Upper lobe of right lung (tissue), 1 donor: Measurements from ENCODE around the gene NOD1. TPM values are rescaled to one million over a fixed set of nuclear protein-coding genes. Genes with fewer than 3 reads are reported as not detected.
"Not testable (repeated sequence)": the region's sequence is repeated elsewhere in the genome, so short reads cannot be mapped to it uniquely, and the experiment has no call there.

ENCODE experiments used
- ATAC-seq: fragments of 200-7000 bp; cut with Tn5 transposase; one replicate; pipeline ENCODE4 v1.9.1; 2020; ENCODE audit warnings: mild to moderate bottlenecking, moderate library complexity
- DNase-seq: peaks from one replicate; pipeline ENCODE4 v3.0.0-alpha.2; 2020
- H3K27ac ChIP-seq: fragments of 200-600 bp; one replicate; pipeline ENCODE4 v1.8.0; 2022
- H3K27me3 ChIP-seq: fragments of 200-600 bp; one replicate; pipeline ENCODE4 v1.8.0; 2022; ENCODE audit warnings: mild to moderate bottlenecking
- H3K36me3 ChIP-seq: fragments of 200-600 bp; one replicate; pipeline ENCODE4 v1.8.0; 2022
- H3K4me1 ChIP-seq: fragments of 200-600 bp; one replicate; pipeline ENCODE4 v1.8.0; 2022
- H3K4me3 ChIP-seq: fragments of 200-600 bp; one replicate; pipeline ENCODE4 v1.8.0; 2022; ENCODE audit warnings: mild to moderate bottlenecking
- H3K9me3 ChIP-seq: fragments of 200-600 bp; one replicate; pipeline ENCODE4 v1.8.0; 2022
- CTCF ChIP-seq: fragments of 200-600 bp; IDR thresholded peaks from one replicate; pipeline ENCODE4 v1.8.0; 2022; ENCODE audit warnings: antibody characterized with exemption
- intact Hi-C: fragments of 100-400 bp; cut with DNase I; formaldehyde crosslinking; loops from one replicate; pipeline ENCODE4 v1.11.0; 2022
- long read RNA-seq: library from polyadenylated mRNA; unstranded; transcript quantifications from one replicate; pipeline ENCODE4 v2.0.0, GENCODE V29; 2021
- total RNA-seq: library from RNA; stranded (reverse); fragmentation: NEBNext Ultra II Directional; extraction: Animal tissue kit (Norgen Biotek cat#: 25700); gene quantifications from one replicate; pipeline ENCODE4 v1.2.1, GENCODE V29; 2021
- donor health status: DM: no; HTN: yes; CAD: no; lungs with severe emphysema.

NOD1 gene, protein sequence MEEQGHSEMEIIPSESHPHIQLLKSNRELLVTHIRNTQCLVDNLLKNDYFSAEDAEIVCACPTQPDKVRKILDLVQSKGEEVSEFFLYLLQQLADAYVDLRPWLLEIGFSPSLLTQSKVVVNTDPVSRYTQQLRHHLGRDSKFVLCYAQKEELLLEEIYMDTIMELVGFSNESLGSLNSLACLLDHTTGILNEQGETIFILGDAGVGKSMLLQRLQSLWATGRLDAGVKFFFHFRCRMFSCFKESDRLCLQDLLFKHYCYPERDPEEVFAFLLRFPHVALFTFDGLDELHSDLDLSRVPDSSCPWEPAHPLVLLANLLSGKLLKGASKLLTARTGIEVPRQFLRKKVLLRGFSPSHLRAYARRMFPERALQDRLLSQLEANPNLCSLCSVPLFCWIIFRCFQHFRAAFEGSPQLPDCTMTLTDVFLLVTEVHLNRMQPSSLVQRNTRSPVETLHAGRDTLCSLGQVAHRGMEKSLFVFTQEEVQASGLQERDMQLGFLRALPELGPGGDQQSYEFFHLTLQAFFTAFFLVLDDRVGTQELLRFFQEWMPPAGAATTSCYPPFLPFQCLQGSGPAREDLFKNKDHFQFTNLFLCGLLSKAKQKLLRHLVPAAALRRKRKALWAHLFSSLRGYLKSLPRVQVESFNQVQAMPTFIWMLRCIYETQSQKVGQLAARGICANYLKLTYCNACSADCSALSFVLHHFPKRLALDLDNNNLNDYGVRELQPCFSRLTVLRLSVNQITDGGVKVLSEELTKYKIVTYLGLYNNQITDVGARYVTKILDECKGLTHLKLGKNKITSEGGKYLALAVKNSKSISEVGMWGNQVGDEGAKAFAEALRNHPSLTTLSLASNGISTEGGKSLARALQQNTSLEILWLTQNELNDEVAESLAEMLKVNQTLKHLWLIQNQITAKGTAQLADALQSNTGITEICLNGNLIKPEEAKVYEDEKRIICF
- 43.5 TPM for total RNA-seq
- long read RNA-seq, full-length matches to known transcripts = 17 of 92 reads
- long read RNA-seq, partial matches to known transcripts = 25 of 92 reads
- long read RNA-seq, other reads (novel, unspliced or antisense) = 50 of 92 reads

- Histone ChIP-seq H3K36me3 (no peaks in the 10 kb centered on the region), H3K4me3 (peak within 1 kb of the TSS; percentile 67), H3K27me3 (no peaks in the 10 kb centered on the region), H3K27ac (peak within 1 kb of the TSS; percentile 94), H3K4me1 (peaks cover 47% of the 10 kb centered on the region), H3K9me3 (no peaks in the 10 kb centered on the region)
- peak; percentile 93 for DNase-seq
- peak; percentile 97 for ATAC-seq
- intact Hi-C loops = no loop called here
- peak; percentile 9 for TF ChIP-seq CTCF
Measured at GRCh38 chr7:30478349-30479201, at the start of gene NOD1. Gene NOD1, minus strand, starts transcription at chr7:30478784. Its CDS starts 21,863 bp downstream, at chr7:30456921.

GRCh38 chr7:30527297-30527696, 48.7 kb upstream of the NOD1 start:
- ATAC-seq, H3K9me3 ChIP-seq, H3K36me3 ChIP-seq, H3K4me1 ChIP-seq, intact Hi-C loops, H3K27me3 ChIP-seq, H3K4me3 ChIP-seq, DNase-seq, H3K27ac ChIP-seq: not testable (repeated sequence)

DNA sequence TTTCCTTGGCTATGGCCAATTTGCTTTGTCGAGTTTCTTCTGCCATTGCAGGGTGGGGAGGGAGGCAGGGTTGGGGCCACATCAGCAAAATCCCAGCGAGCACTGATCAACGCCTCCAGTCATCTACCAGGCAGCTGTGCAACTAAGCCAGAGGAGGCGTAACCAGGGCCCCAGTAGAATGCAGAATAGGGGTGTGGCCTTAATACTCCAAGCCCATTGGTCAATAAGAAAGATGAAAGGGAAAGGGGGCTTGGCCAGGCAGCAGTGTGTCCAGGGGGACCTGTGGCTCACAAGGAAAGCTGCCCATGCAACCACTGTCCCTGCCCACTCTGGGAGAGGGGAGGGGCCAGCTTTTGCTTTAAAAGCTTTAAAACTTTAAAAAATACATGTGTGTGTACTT, 47.6 kb upstream of the NOD1 start:
- no peaks in the 10 kb centered on the region for H3K36me3 ChIP-seq
- no peaks in the 10 kb centered on the region for H3K27me3 ChIP-seq
- DNase-seq (no peak), ATAC-seq (no peak)
- TF ChIP-seq CTCF = no peak
- no peak overlapping the region for H3K4me3 ChIP-seq
- H3K4me1 ChIP-seq = peaks cover 6% of the 10 kb centered on the region
- no peaks in the 10 kb centered on the region for H3K9me3 ChIP-seq
- no peak overlapping the region for H3K27ac ChIP-seq
- intact Hi-C loops = no loop called here

GRCh38 chr7:30525429-30525828, 46.8 kb upstream of the NOD1 start:
- Histone ChIP-seq H3K9me3 (no peaks in the 10 kb centered on the region), H3K36me3 (no peaks in the 10 kb centered on the region), H3K4me3 (no peak overlapping the region), H3K27ac (no peak overlapping the region), H3K27me3 (no peaks in the 10 kb centered on the region), H3K4me1 (peaks cover 10% of the 10 kb centered on the region)
- no peak for ATAC-seq
- DNase-seq = no peak
- intact Hi-C loops = no loop called here
- TF ChIP-seq CTCF = no peak

GRCh38 chr7:30524545-30524944, 46.0 kb upstream of the NOD1 start:
- intact Hi-C loops = no loop called here
- no peaks in the 10 kb centered on the region for H3K9me3 ChIP-seq
- ATAC-seq (no peak), DNase-seq (no peak)
- H3K4me1 ChIP-seq = peaks cover 10% of the 10 kb centered on the region
- no peaks in the 10 kb centered on the region for H3K27me3 ChIP-seq
- no peak overlapping the region for H3K4me3 ChIP-seq
- H3K36me3 ChIP-seq = no peaks in the 10 kb centered on the region
- TF ChIP-seq CTCF = no peak
- no peak overlapping the region for H3K27ac ChIP-seq
